Measurements from ENCODE around the gene GABBR1. TPM values are rescaled to one million over a fixed set of nuclear protein-coding genes. Genes with fewer than 3 reads are reported as not detected.

Gene GABBR1
- total and polyA plus RNA-seq, 2 donors (not counting 3 experiments of a cell fraction or from before 2014, with no cell fraction given): 43.6 to 50.8 TPM

DNA sequence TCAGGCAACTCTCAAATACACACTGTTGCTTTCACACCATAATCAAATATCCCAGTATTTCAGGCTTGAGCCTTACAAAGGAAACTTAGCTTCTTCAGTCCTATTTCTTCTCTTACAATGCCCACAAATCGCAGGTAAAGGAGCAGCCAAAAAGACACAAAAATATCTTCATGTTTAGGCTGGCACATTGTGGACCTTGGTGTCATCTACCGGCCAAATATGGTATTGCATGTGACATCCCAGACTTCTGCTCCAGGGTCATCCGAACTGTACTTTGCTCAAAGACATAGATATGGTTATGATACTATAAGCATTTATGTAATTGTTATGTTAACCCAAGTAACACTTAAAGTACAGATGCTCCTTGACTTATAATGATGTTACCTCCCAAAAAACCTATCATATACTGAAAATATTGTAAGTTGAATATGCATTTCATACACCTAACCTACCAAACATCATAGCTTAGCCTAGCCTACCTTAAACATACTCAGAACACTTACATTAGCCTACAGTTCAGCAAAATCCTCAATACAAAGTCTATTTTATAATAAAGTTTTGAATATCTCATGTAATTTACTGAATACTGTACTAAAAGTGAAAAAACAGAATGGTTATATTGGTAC lies 43.4 kb downstream of the GABBR1 start:
- Histone ChIP-seq H3K4me2 (ENCODE audit: insufficient read depth, low read length) (no peak overlapping the region), H3K4me3 (replicated peaks in 1 of 3; ENCODE audit: insufficient read depth in 1 of 3, low read depth in 1 of 3, low read length in 3 of 3) (no peak overlapping the region), H3K36me3 (ENCODE audit: control insufficient read depth in 2 of 2, extremely low read depth in 1 of 2, insufficient read depth in 2 of 2, low read length in 2 of 2) (no peaks in the 10 kb centered on the region), H3K9ac (replicated peaks; ENCODE audit: extremely low read depth, insufficient read depth, low read length) (no peak overlapping the region), H3K27ac (ENCODE audit: insufficient read depth, low read depth, low read length) (no peak overlapping the region), H4K20me1 (replicated peaks; ENCODE audit: control insufficient read depth, extremely low read depth, insufficient read depth, low read length) (no peaks in the 10 kb centered on the region), H3K9me3 (replicated peaks; ENCODE audit: control insufficient read depth, insufficient read depth, low read length) (no peaks in the 10 kb centered on the region), H3K27me3 (ENCODE audit: control insufficient read depth in 2 of 2, insufficient read depth in 2 of 2, low read length in 2 of 2) (peaks cover 0 to 8% of the 10 kb centered on the region in 2 experiments), H3K4me1 (ENCODE audit: control insufficient read depth, extremely low read depth, insufficient read depth, low read length) (no peaks in the 10 kb centered on the region), H2AFZ (ENCODE audit: low read depth, low read length) (no peak overlapping the region), H3K9me1 (replicated peaks; ENCODE audit: control insufficient read depth, extremely low read depth, insufficient read depth, low read length) (no peaks in the 10 kb centered on the region), H3K79me2 (ENCODE audit: control insufficient read depth, insufficient read depth, low read length) (no peaks in the 10 kb centered on the region)
- DNase-seq (ENCODE audit: low read depth, low spot score) (peak; percentile 57), FAIRE-seq (peak; percentile 92)
- TF ChIP-seq GATA2 (IDR thresholded peaks at IDR 0.05; ENCODE audit: insufficient read depth, insufficient read length, low read depth, low read length) (no peak), POLR2AphosphoS5 (IDR thresholded peaks at IDR 0.05; ENCODE audit: insufficient read depth, low read depth, low read length) (no peak), JUN (IDR thresholded peaks at IDR 0.05; ENCODE audit: borderline replicate concordance, insufficient read depth, insufficient read length, low read depth) (no peak), POLR2A (IDR thresholded peaks at IDR 0.05; ENCODE audit: low read depth, low read length) (no peak), FOS (IDR thresholded peaks at IDR 0.05; ENCODE audit: borderline replicate concordance, insufficient read depth, low read length) (no peak), EZH2 (IDR thresholded peaks at IDR 0.05; ENCODE audit: borderline replicate concordance, low read depth, low read length, severe bottlenecking) (no peak)
- TF ChIP-seq, protein P1, sequence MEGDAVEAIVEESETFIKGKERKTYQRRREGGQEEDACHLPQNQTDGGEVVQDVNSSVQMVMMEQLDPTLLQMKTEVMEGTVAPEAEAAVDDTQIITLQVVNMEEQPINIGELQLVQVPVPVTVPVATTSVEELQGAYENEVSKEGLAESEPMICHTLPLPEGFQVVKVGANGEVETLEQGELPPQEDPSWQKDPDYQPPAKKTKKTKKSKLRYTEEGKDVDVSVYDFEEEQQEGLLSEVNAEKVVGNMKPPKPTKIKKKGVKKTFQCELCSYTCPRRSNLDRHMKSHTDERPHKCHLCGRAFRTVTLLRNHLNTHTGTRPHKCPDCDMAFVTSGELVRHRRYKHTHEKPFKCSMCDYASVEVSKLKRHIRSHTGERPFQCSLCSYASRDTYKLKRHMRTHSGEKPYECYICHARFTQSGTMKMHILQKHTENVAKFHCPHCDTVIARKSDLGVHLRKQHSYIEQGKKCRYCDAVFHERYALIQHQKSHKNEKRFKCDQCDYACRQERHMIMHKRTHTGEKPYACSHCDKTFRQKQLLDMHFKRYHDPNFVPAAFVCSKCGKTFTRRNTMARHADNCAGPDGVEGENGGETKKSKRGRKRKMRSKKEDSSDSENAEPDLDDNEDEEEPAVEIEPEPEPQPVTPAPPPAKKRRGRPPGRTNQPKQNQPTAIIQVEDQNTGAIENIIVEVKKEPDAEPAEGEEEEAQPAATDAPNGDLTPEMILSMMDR (IDR thresholded peaks at IDR 0.05; ENCODE audit: extremely low read depth in 1 of 2, insufficient read depth in 1 of 2, low read depth in 1 of 2, low read length in 2 of 2): peak; percentile 73 to 84
- TF ChIP-seq, protein P2, sequence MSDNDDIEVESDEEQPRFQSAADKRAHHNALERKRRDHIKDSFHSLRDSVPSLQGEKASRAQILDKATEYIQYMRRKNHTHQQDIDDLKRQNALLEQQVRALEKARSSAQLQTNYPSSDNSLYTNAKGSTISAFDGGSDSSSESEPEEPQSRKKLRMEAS (IDR thresholded peaks at IDR 0.05; ENCODE audit: insufficient read depth, insufficient read length): no peak
- CTCF ChIA-PET: interaction anchor here (0.7 to 2.0 kb wide), 9 partner anchors 10 to 1094 kb away, joined by 3 to 12 read pairs (median 4); partner anchors contain the start of gene OR12D3
- no TSS peak for BruUV-seq (replicated peaks)
- POLR2A ChIA-PET: no interaction called here
- intact Hi-C loops (cut with micrococcal nuclease): loop anchor here (1.0 to 5.0 kb wide), 4 partner anchors 517 to 903 kb away; no protein-coding TSS in a partner anchor
- dilution Hi-C loops (cut with MboI; ENCODE audit: extremely low pct_ligation_motif_present, low sequenced_read_pairs): no loop called here

Measured in endothelial cell of umbilical vein (primary cell).